IMR-90 (cell line): Measurements from ENCODE around the gene ABAT. TPM values are rescaled to one million over a fixed set of nuclear protein-coding genes. Genes with fewer than 3 reads are reported as not detected.

ENCODE experiments used
- ATAC-seq: fragments of 200-7000 bp; cut with Tn5 transposase; 2 replicates; pipeline ENCODE4 v1.9.1; 2020; ENCODE audit warnings: low read depth, mild to moderate bottlenecking, moderate library complexity
- BruUV-seq: library from RNA; stranded (reverse); fragments of 400-500 nt; replicated peaks from 2 replicates; lab custom pipeline; 2021; lab: Mats Ljungman, UMichigan
- CTCF ChIA-PET: fragments of 300-600 bp; formaldehyde crosslinking; extraction: SDS; loops from one replicate; lab custom pipeline; 2021; ENCODE audit warnings: antibody characterized with exemption; lab: Yijun Ruan, JAX
- POLR2A ChIA-PET: fragments of 300-600 bp; sonication (Branson Sonifier 250); formaldehyde crosslinking; loops from one replicate; lab custom pipeline; 2022; ENCODE audit warnings: antibody characterized with exemption; ENCODE audit not compliant: unreplicated experiment; lab: Charles Lee
- DNase-seq: peaks from one replicate; pipeline ENCODE4 v3.0.0; 2013
- H2AFZ ChIP-seq: replicated peaks from 2 replicates; pipeline ENCODE3; 2013; ENCODE audit warnings: low read length, mild to moderate bottlenecking; ENCODE audit not compliant: poor library complexity
- H2AK5ac ChIP-seq: 2 replicates; pipeline ENCODE4 v1.6.1; 2013; ENCODE audit warnings: low read depth, low read length, inconsistent platforms
- H2AK9ac ChIP-seq: replicated peaks from 2 replicates; pipeline ENCODE3; 2013; ENCODE audit warnings: mild to moderate bottlenecking, low read depth, low read length, moderate library complexity; ENCODE audit not compliant: poor library complexity
- H2BK120ac ChIP-seq: 2 replicates; pipeline ENCODE4 v1.6.1; 2013; ENCODE audit warnings: low read depth, low read length, inconsistent platforms
- H2BK15ac ChIP-seq: 3 replicates; pipeline ENCODE4 v1.6.1; 2013; ENCODE audit warnings: low read depth, low read length, inconsistent platforms
- H2BK20ac ChIP-seq: 2 replicates; pipeline ENCODE4 v1.6.1; 2013; ENCODE audit warnings: low read depth, mild to moderate bottlenecking, inconsistent platforms, low read length, moderate library complexity
- H2BK5ac ChIP-seq: 2 replicates; pipeline ENCODE4 v1.6.1; 2013; ENCODE audit warnings: mild to moderate bottlenecking, low read depth, low read length, inconsistent platforms; ENCODE audit not compliant: poor library complexity, severe bottlenecking
- H3K14ac ChIP-seq: replicated peaks from 2 replicates; pipeline ENCODE4 v1.6.1; 2013; ENCODE audit warnings: low read depth, low read length, inconsistent platforms
- H3K18ac ChIP-seq: 2 replicates; pipeline ENCODE4 v1.6.1; 2013; ENCODE audit warnings: low read depth, low read length, control low read depth
- H3K23ac ChIP-seq: 2 replicates; pipeline ENCODE4 v1.6.1; 2013; ENCODE audit warnings: low read depth, low read length, inconsistent platforms
- H3K27ac ChIP-seq: 2 replicates; pipeline ENCODE4 v1.5.1; 2013; ENCODE audit warnings: mild to moderate bottlenecking, control low read depth, low read length; ENCODE audit not compliant: insufficient read depth
- H3K27me3 ChIP-seq: 2 replicates; pipeline ENCODE4 v1.6.1; 2013; ENCODE audit warnings: low read length; ENCODE audit not compliant: control insufficient read depth, insufficient read depth
- H3K36me3 ChIP-seq: 2 replicates; pipeline ENCODE4 v1.6.1; 2013; ENCODE audit warnings: low read length, mixed read lengths; ENCODE audit not compliant: control insufficient read depth, insufficient read depth
- H3K4ac ChIP-seq: 2 replicates; pipeline ENCODE4 v1.6.1; 2013; ENCODE audit warnings: low read depth, low read length, inconsistent platforms
- H3K4me1 ChIP-seq: 2 replicates; pipeline ENCODE4 v1.6.1; 2013; ENCODE audit warnings: low read length, mixed read lengths; ENCODE audit not compliant: control insufficient read depth, insufficient read depth
- H3K4me2 ChIP-seq: 2 replicates; pipeline ENCODE4 v1.6.1; 2013; ENCODE audit warnings: low read depth, mild to moderate bottlenecking, control low read depth, low read length, moderate library complexity
- H3K4me3 ChIP-seq: 2 replicates; pipeline ENCODE4 v1.5.1; 2013; ENCODE audit warnings: low read depth, mild to moderate bottlenecking, control low read depth, low read length, moderate library complexity; ENCODE audit not compliant: insufficient read depth
- H3K56ac ChIP-seq: 2 replicates; pipeline ENCODE4 v1.6.1; 2013; ENCODE audit warnings: low read length, inconsistent platforms; ENCODE audit not compliant: insufficient read depth; ENCODE audit errors: extremely low read depth
- H3K79me1 ChIP-seq, 2 experiments: 2 replicates each; pipeline ENCODE4 v1.6.1; 2013; ENCODE audit warnings: low read length in 2 of 2, inconsistent platforms in 1 of 2, low read depth in 1 of 2
- H3K9ac ChIP-seq: 2 replicates; pipeline ENCODE4 v1.6.1; 2013; ENCODE audit warnings: low read depth, low read length, control low read depth
- H3K9me1 ChIP-seq: 2 replicates; pipeline ENCODE4 v1.6.1; 2013; ENCODE audit warnings: low read length, inconsistent platforms; ENCODE audit not compliant: insufficient read depth
- H3K9me3 ChIP-seq: 2 replicates; pipeline ENCODE4 v1.6.1; 2013; ENCODE audit warnings: low read length; ENCODE audit not compliant: control insufficient read depth, insufficient read depth
- H4K20me1 ChIP-seq: 2 replicates; pipeline ENCODE4 v1.6.1; 2013; ENCODE audit warnings: low read length, inconsistent platforms; ENCODE audit not compliant: insufficient read depth
- H4K5ac ChIP-seq: 2 replicates; pipeline ENCODE4 v1.6.1; 2013; ENCODE audit warnings: mild to moderate bottlenecking, low read depth, low read length, control low read depth
- H4K8ac ChIP-seq, 2 experiments: 2 replicates each; pipeline ENCODE4 v1.6.1; 2013; ENCODE audit warnings: low read depth in 2 of 2, low read length in 2 of 2, control low read depth in 1 of 2, inconsistent platforms in 1 of 2
- H4K91ac ChIP-seq: 2 replicates; pipeline ENCODE4 v1.6.1; 2013; ENCODE audit warnings: low read depth, low read length, inconsistent platforms; ENCODE audit not compliant: insufficient read depth
- BHLHE40 ChIP-seq: fragments of 150-350 bp; IDR thresholded peaks from 2 replicates; pipeline ENCODE4 v1.6.1; 2016; ENCODE audit warnings: mild to moderate bottlenecking, low read depth, low read length
- ELK1 ChIP-seq: fragments of 150-350 bp; IDR thresholded peaks from 2 replicates; pipeline ENCODE4 v1.6.1; 2016; ENCODE audit warnings: low read depth, mild to moderate bottlenecking, low read length, moderate library complexity, borderline replicate concordance
- MAFK ChIP-seq: IDR thresholded peaks from 2 replicates; pipeline ENCODE4 v1.6.1; 2012; ENCODE audit warnings: low read depth, low read length, improper control_type of control experiment
- MXI1 ChIP-seq: IDR thresholded peaks from 2 replicates; pipeline ENCODE4 v1.6.1; 2012; ENCODE audit warnings: low read depth, mild to moderate bottlenecking, low read length, moderate library complexity, borderline replicate concordance
- NFE2L2 ChIP-seq: fragments of 150-350 bp; IDR thresholded peaks from 2 replicates; pipeline ENCODE4 v1.6.1; 2016; ENCODE audit warnings: low read depth, mild to moderate bottlenecking, low read length
- RAD21 ChIP-seq: IDR thresholded peaks from 2 replicates; pipeline ENCODE4 v1.6.1; 2012; ENCODE audit warnings: low read length, improper control_type of control experiment
- RFX5 ChIP-seq: IDR thresholded peaks from 2 replicates; pipeline ENCODE4 v1.8.0; 2012; ENCODE audit warnings: low read depth, mild to moderate bottlenecking, low read length, moderate library complexity
- SMC3 ChIP-seq: fragments of 150-350 bp; IDR thresholded peaks from 2 replicates; pipeline ENCODE4 v1.6.1; 2016; ENCODE audit warnings: low read depth, mild to moderate bottlenecking, antibody characterized with exemption, low read length, moderate library complexity
- WGBS, 2 experiments: methylation state at CpG; one replicate each; pipeline versions ENCODE4 v1.1.5 to v1.1.7; 2013; ENCODE audit warnings: missing lambda C conversion rate in 2 of 2; ENCODE audit not compliant: insufficient read length in 1 of 2; ENCODE audit errors: extremely low coverage in 2 of 2; 5-methylcytosine and 5-hydroxymethylcytosine counted together
- dilution Hi-C: fragments of 300-500 bp; cut with HindIII; formaldehyde crosslinking; loops from one replicate; pipeline ENCODE4 v1.14.3; 2018; ENCODE audit warnings: low sequenced_read_pairs; ENCODE audit not compliant: unreplicated experiment
- in situ Hi-C: fragments of 300-500 bp; cut with MboI; formaldehyde crosslinking; loops from 3 replicates; pipeline ENCODE4 v1.14.3; 2019; ENCODE audit warnings: low sequenced_read_pairs, inconsistent platforms, mixed read lengths
- intact Hi-C: fragments of 100-400 bp; cut with micrococcal nuclease; formaldehyde crosslinking; loops from 2 replicates; pipeline ENCODE4 v1.10.0; 2022
- polyA plus RNA-seq, 3 experiments: library from polyadenylated mRNA; depleted of rRNA; stranded (reverse); fragments of >200 nt; gene quantifications; 2 replicates each; pipeline ENCODE4 v1.2.3, GENCODE V29; 2012; ENCODE audit warnings: low replicate concordance in 1 of 3
- total RNA-seq: library from RNA; depleted of rRNA; stranded (reverse); fragments of >200 nt; gene quantifications from 2 replicates; pipeline ENCODE4 v1.2.3, GENCODE V29; 2012
- TF ChIP-seq, protein P1 (sequence below): fragments of 150-350 bp; IDR thresholded peaks from 2 replicates; pipeline ENCODE4 v1.6.1; 2017; ENCODE audit warnings: mild to moderate bottlenecking, antibody characterized with exemption, low read length, low read depth

ABAT gene
- total and polyA plus RNA-seq, 2 of the 4 experiments (the other 2 are of a cell fraction) = 4.5 to 6.9 TPM

GRCh38 chr16:8795091-8795490, 120.7 kb downstream of the ABAT start:
- Histone ChIP-seq H3K9me3 (no peaks in the 10 kb centered on the region), H4K5ac (no peak overlapping the region), H3K9ac (no peak overlapping the region), H2BK5ac (no peak overlapping the region), H4K91ac (no peak overlapping the region), H2AK9ac (no peak overlapping the region), H4K8ac (no peak overlapping the region), H3K9me1 (peaks cover 8% of the 10 kb centered on the region), H3K4me3 (no peak overlapping the region), H2BK120ac (no peak overlapping the region), H2BK15ac (no peak overlapping the region), H3K18ac (no peak overlapping the region), H2AFZ (no peak overlapping the region), H3K4me1 (peaks cover 7% of the 10 kb centered on the region), H3K4me2 (no peak overlapping the region), H3K56ac (no peak overlapping the region), H4K20me1 (peaks cover 11% of the 10 kb centered on the region), H3K27me3 (no peaks in the 10 kb centered on the region), H3K23ac (no peak overlapping the region), H3K4ac (no peak overlapping the region), H3K27ac (no peak overlapping the region), H2BK20ac (no peak overlapping the region), H3K36me3 (peaks cover 3% of the 10 kb centered on the region), H3K79me1 (peaks cover 18 to 38% of the 10 kb centered on the region in 2 experiments), H3K14ac (no peak overlapping the region), H2AK5ac (no peak overlapping the region)
- ATAC-seq (no peak), DNase-seq (no peak)
- in situ Hi-C loops = no loop called here
- whole genome bisulfite sequencing, 2 experiments = 93% methylated on average over 2 of the region's 8 CpGs; no CpG with 5 or more reads in 1 of the 2 experiments
- intact Hi-C loops = loop anchor here (5.0 kb wide), 1 partner anchor 72 kb away; the partner anchor contains the start of gene CARHSP1
- TF ChIP-seq MAFK = no peak
- TF ChIP-seq, protein P1, sequence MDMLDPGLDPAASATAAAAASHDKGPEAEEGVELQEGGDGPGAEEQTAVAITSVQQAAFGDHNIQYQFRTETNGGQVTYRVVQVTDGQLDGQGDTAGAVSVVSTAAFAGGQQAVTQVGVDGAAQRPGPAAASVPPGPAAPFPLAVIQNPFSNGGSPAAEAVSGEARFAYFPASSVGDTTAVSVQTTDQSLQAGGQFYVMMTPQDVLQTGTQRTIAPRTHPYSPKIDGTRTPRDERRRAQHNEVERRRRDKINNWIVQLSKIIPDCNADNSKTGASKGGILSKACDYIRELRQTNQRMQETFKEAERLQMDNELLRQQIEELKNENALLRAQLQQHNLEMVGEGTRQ = no peak
- no peak for TF ChIP-seq RFX5
- no peak for TF ChIP-seq MXI1
- no peak for TF ChIP-seq BHLHE40
- no peak for TF ChIP-seq NFE2L2
- TF ChIP-seq SMC3 = no peak
- no peak for TF ChIP-seq ELK1
- no peak for TF ChIP-seq RAD21
- dilution Hi-C loops = no loop called here
- CTCF ChIA-PET = no interaction called here
- POLR2A ChIA-PET = no interaction called here
- BruUV-seq = no TSS peak
